DND-41 (cell line): ENCODE results near the gene IL22RA1.

Experiments used
- ATAC-seq: fragments of 200-7000 bp; cut with Tn5 transposase; 3 replicates; pipeline ENCODE4 v1.9.1; 2021; ENCODE audit warnings: low read depth; ENCODE audit not compliant: insufficient read depth
- DNase-seq: peaks from one replicate; pipeline ENCODE4 v3.0.0-alpha.2; 2020
- H2AFZ ChIP-seq: 2 replicates; pipeline ENCODE4 v1.6.0; 2012; ENCODE audit warnings: low read depth, low read length
- H3K27ac ChIP-seq: 2 replicates; pipeline ENCODE4 v1.5.1; 2012; ENCODE audit warnings: low read length, inconsistent platforms
- H3K27me3 ChIP-seq: fragments of 200-600 bp; sonication (generic); 2 replicates; pipeline ENCODE4 v1.6.0; 2012; ENCODE audit warnings: low read length, mild to moderate bottlenecking, inconsistent platforms; ENCODE audit not compliant: insufficient read depth, poor library complexity
- H3K36me3 ChIP-seq: 2 replicates; pipeline ENCODE4 v1.5.1; 2012; ENCODE audit warnings: low read length, inconsistent platforms; ENCODE audit not compliant: insufficient read depth
- H3K4me1 ChIP-seq: 2 replicates; pipeline ENCODE4 v1.5.1; 2012; ENCODE audit warnings: mild to moderate bottlenecking, low read length; ENCODE audit not compliant: insufficient read depth
- H3K4me2 ChIP-seq: 2 replicates; pipeline ENCODE4 v1.6.0; 2012; ENCODE audit warnings: mild to moderate bottlenecking, moderate library complexity, low read length, inconsistent platforms; ENCODE audit not compliant: insufficient read depth
- H3K4me3 ChIP-seq, 2 experiments: fragments of 200-600 bp in 1 of 2; shearing (Covaris generic) in 1 of 2; 2 replicates each; pipeline ENCODE4 v1.5.1; 2012 to 2016; ENCODE audit warnings: inconsistent platforms in 2 of 2, low read length in 2 of 2, mild to moderate bottlenecking in 2 of 2, low read depth in 1 of 2, moderate library complexity in 1 of 2
- H3K79me2 ChIP-seq: 2 replicates; pipeline ENCODE4 v1.6.0; 2012; ENCODE audit warnings: low read length, inconsistent platforms; ENCODE audit not compliant: insufficient read depth
- H3K9ac ChIP-seq: 2 replicates; pipeline ENCODE4 v1.6.0; 2012; ENCODE audit warnings: low read depth, mild to moderate bottlenecking, inconsistent platforms, low read length, moderate library complexity
- H3K9me3 ChIP-seq: 2 replicates; pipeline ENCODE4 v1.5.1; 2012; ENCODE audit warnings: low read length, moderate library complexity, mild to moderate bottlenecking, inconsistent platforms; ENCODE audit not compliant: insufficient read depth, severe bottlenecking
- H4K20me1 ChIP-seq: 2 replicates; pipeline ENCODE4 v1.6.0; 2012; ENCODE audit warnings: low read length; ENCODE audit not compliant: insufficient read depth
- EZH2 ChIP-seq: IDR thresholded peaks from 3 replicates; pipeline ENCODE4 v1.6.1; 2012; ENCODE audit warnings: borderline replicate concordance, low read depth, mild to moderate bottlenecking, moderate library complexity, low read length, inconsistent platforms; ENCODE audit not compliant: severe bottlenecking
- TF ChIP-seq, protein P1 (sequence below): IDR thresholded peaks from 2 replicates; pipeline ENCODE4 v1.5.1; 2012; ENCODE audit warnings: borderline replicate concordance, low read length, moderate library complexity, mild to moderate bottlenecking; ENCODE audit not compliant: poor library complexity, severe bottlenecking; ENCODE audit errors: extremely low read depth

The IL22RA1 gene

DNA sequence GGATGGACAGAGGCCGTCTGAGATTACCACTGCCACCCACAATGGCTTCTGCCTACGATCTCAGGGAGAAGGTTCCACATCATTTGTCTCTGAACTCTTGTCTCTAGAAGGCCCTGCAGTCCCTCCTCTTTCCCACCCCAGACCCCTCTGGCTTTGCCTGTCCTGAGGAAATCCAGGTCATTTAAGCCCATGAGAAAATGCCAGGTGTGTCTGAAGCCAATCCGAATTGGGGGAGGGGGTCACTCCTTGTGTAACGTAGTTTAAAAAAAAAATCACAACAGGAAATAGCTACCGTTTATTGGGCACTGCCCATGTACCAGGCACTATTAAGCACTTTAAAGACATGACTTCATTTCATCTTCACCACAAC lies 23.5 kb downstream of the IL22RA1 start:
- no peak for ATAC-seq
- Histone ChIP-seq H3K36me3 (no peaks in the 10 kb centered on the region), H2AFZ (no peak overlapping the region), H3K4me3 (no peak overlapping the region), H3K27ac (no peak overlapping the region), H3K27me3 (peaks cover 25% of the 10 kb centered on the region), H3K79me2 (no peaks in the 10 kb centered on the region), H3K4me1 (no peaks in the 10 kb centered on the region), H4K20me1 (peaks cover 10% of the 10 kb centered on the region), H3K4me2 (no peak overlapping the region), H3K9me3 (no peaks in the 10 kb centered on the region), H3K9ac (no peak overlapping the region)
- no peak for TF ChIP-seq EZH2
- TF ChIP-seq, protein P1, sequence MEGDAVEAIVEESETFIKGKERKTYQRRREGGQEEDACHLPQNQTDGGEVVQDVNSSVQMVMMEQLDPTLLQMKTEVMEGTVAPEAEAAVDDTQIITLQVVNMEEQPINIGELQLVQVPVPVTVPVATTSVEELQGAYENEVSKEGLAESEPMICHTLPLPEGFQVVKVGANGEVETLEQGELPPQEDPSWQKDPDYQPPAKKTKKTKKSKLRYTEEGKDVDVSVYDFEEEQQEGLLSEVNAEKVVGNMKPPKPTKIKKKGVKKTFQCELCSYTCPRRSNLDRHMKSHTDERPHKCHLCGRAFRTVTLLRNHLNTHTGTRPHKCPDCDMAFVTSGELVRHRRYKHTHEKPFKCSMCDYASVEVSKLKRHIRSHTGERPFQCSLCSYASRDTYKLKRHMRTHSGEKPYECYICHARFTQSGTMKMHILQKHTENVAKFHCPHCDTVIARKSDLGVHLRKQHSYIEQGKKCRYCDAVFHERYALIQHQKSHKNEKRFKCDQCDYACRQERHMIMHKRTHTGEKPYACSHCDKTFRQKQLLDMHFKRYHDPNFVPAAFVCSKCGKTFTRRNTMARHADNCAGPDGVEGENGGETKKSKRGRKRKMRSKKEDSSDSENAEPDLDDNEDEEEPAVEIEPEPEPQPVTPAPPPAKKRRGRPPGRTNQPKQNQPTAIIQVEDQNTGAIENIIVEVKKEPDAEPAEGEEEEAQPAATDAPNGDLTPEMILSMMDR = no peak
- no peak for DNase-seq

DNA sequence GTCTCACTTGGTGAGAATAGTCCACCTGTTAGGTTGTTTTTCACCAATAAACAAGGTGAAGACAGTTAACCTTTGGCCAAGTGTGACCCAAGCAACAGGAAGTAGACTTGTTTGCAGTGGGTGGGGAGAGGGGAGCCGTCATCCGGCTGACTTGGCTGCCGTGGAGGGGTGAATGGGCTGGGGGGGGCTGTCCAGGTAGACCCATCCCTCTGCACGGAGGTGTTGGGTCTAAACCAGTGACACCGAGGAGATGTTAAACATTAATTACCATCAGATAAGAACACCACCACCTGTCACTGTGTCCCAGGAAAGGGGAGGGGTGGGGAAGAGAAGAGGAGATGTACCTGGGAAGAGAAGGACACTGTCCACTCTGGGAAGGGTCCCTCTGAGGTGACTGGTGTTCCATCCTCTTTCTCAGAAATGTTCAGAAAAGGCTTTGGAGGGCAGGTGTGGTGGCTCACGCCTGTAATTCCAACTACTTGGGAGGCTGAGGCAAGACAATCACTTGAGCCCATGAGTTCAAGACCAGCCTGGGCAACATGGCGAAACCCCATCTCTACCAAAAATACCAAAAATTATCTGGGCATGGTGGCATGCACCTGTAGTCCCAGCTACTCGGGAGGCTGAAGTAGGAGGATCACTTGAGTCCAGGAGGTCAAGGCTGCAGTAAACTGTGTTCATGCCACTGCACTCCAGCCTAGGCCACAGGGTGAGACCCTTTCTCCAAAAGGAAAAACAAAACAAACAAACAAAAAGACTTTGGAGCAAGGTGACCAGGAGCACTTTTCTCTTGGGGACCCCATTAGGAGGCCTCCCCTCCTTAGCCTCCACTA lies 24.3 kb downstream of the IL22RA1 start:
- ATAC-seq (no peak), DNase-seq (no peak)
- Histone ChIP-seq H3K36me3 (no peaks in the 10 kb centered on the region), H3K27ac (no peak overlapping the region), H2AFZ (no peak overlapping the region), H3K79me2 (no peaks in the 10 kb centered on the region), H3K4me2 (no peak overlapping the region), H3K4me3 (no peak overlapping the region), H3K9ac (no peak overlapping the region), H3K4me1 (no peaks in the 10 kb centered on the region), H3K27me3 (peaks cover 29% of the 10 kb centered on the region), H4K20me1 (peaks cover 10% of the 10 kb centered on the region; the same call in 1 of the 2 replicates), H3K9me3 (no peaks in the 10 kb centered on the region)
- no peak for TF ChIP-seq EZH2
- TF ChIP-seq, protein P1 = no peak

DNA sequence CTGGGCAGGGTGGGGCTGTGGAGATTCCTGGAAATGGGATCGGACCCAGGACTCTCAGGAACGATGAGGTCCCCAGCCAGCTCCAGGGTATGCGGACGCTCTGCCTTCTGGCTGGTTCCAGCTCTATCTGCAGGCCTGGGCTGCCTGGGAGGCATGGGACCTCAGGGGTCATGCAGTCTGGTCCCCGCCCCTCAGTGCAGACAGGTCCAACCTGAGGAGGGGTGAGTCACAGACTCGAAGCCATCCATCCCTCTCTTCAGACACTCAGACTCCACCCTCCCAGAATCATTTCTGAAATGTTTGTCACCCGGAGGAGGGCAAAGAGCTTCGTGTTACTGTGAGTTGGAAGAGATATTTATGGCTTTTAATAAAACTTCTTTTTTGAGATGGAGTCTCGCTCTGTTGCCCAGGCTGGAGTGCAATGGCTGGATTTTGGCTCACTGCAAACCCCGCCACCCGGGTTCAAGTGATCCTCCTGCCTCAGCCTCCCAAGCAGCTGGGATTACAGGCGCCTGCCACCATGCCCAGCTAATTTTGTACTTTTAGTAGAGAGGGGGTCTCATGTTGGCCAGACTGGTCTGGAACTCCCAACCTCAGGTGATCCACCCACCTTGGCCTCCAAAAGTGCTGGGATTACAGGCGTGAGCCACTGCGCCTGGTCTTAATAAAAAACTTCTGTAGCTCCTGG lies 25.1 kb downstream of the IL22RA1 start:
- no peaks in the 10 kb centered on the region for H3K79me2 ChIP-seq
- H4K20me1 ChIP-seq = peaks cover 10% of the 10 kb centered on the region; the same call in 1 of the 2 replicates
- no peak overlapping the region for H3K9ac ChIP-seq
- DNase-seq (no peak), ATAC-seq (no peak)
- no peaks in the 10 kb centered on the region for H3K36me3 ChIP-seq
- H3K9me3 ChIP-seq = no peaks in the 10 kb centered on the region
- H3K4me1 ChIP-seq = no peaks in the 10 kb centered on the region
- no peak overlapping the region for H3K27ac ChIP-seq
- H3K4me3 ChIP-seq = no peak overlapping the region
- H3K27me3 ChIP-seq = peaks cover 29% of the 10 kb centered on the region
- no peak overlapping the region for H3K4me2 ChIP-seq
- TF ChIP-seq, protein P1 = no peak
- TF ChIP-seq EZH2 = no peak
- no peak overlapping the region for H2AFZ ChIP-seq
